Activated CD4-positive, alpha-beta T cell treated with anti-CD3 and anti-CD28 coated beads for 48 hours (primary cell): Measurements from ENCODE around the gene USB1.
"Not testable (repeated sequence)": the region's sequence is repeated elsewhere in the genome, so short reads cannot be mapped to it uniquely, and the experiment has no call there.

Experiments
- DNase-seq: peaks from one replicate; pipeline ENCODE4 v3.0.0-alpha.2; 2020

Gene USB1

DNA sequence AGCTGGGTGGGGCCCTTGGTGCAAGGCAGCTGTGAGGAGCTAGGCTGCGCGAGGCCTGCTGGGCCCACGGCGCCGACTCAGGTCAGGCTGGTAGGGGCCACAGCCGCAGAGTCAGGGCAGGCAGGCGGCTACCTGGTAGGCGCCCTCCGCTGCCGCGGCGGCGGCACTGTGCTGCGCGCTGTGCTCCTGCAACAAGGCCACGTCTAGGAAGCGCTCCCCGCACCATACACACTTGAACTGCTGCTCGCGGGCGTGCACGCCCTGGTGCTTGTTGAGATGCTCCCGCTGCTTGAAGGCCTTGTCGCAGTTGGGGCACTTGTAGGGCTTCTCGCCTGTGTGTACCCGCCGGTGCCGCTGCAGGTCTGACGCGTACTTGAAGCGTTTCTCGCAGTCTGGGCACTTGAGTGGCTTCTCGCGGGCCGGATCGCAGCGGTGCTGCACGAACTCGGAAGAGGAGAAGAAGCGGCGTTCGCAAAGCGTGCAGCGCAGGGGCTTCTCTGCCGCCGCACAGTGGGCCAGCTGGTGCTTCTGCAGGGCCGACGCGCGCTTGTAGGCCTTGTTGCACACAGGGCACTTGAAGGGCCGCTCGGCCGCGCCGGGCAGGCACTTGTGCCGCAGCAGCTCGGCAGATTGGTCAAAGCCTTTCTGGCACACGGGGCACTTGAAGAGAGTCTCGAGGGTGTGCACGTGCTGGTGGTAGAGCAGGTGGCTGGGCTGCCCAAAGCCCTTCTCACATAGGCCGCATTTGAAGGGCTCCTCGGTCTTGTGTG lies 4.6 kb upstream of the USB1 start:
- no peak for DNase-seq

DNA sequence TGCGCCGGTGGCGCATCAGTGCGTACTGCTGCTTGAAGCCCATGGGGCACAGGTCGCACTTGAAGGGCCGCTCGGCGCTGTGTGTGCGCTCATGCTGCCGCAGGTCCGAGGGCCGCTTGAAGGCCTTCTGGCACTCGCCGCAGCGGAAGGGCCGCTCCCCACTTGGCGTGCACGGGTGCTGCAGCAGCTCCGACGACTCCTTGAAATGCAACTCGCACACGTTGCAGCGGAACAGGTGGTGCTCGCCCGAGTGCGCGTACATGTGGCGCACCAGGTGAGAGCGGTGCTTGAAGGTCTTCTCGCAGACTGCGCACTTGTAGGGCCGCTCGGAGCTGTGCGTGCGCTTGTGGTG lies 4.1 kb upstream of the USB1 start:
- DNase-seq = no peak

DNA sequence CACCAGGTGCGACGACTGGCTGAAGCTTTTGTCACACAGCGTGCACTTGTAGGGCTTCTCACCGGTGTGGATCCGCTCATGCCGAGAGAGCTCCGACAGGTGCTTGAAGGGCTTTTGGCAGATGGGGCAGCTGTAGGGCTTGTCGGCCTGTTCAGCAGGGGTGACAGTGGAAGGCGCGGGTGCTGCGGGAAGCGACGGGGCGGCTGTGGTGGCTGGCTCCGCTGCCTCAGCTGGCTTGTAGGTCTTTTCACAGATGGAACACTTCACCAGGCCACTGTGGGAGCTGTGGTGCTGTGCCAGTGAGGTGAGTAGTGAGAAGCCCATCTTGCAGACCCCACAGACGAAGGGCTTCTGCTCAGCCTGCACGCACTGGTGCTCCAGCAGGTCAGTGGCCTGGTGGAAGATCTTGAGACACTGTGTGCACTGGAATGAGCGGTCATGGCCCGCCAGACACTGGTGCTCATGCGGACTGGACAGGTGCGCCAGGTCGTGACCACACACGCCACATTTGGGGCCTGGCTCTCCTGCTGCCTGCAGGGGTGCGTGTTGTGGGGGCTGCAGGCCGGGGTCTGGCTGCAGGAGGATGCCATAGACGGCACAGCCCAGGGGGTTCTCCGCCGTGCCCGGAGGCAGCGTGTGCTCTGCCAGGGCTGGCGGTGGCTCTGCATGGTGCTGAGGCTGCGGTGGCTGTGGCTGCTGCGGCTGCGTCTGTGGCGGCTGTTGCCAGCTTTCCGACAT lies 3.5 kb upstream of the USB1 start:
- no peak for DNase-seq

DNA sequence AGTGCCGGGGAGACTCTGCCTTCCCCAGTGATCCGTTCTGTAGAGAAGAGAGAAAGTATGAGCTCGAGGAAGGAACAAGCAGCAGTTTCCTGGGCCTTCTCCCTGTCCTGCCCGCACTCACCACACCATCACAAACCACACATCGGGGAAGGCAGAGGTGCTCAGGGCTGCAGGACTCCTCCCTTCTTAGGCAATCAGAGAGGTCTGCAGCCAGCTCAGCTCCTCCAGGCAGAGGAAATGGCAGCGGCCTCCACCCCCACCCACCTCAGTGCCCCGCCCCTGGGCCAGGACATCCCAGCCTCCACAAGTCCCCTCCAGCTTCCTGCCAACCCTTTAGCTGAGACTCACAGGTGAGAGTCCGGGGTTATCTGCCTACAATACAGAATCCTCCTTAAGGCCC lies 2.7 kb upstream of the USB1 start:
- peak; percentile 69 for DNase-seq

DNA sequence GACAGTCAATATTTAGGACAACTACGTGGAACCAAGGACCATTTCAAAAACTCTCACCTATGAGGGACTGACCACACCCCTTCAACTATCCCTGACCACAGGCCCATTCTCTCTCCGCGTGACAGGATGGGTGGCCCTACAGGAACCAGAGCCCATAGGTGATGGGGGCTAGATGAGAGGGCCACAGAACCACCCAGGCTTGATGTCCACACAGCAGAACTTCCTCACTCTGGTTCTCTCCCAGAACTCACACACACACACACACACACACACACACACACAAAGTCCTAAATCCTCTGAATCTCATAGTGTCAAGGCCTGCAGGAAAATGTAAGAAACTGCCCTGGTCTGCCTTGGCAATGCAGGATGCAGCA lies 2.2 kb upstream of the USB1 start:
- DNase-seq = no peak

DNA sequence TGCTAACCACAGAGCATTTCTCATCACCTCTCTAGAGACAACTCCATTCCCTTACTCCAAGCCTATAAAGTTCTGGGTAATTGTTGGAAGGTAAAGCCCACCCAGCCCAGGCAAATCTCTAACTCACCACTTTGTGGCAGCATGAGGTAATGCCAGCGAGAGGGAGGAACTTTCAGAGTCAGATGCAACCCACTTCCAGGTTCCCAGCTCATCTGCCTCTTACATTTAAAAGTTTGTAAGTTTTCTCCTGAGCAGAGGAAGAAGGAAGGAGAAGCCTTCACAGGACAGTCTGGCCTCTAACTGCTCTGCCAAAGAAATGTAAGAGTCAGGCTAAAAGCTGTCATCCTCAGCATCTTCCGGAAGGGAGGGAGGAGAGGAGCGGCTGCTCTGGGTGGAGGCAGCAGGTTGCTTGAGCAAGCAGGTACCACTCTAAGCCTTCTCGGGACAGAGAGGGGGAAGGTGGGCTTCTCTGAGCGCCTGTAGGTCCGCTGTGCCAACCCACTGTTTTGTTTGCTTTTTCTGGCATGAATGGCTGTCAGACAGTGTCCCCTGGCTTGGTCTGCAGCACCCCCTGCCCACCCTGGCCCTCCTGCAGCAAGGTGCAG lies 1.7 kb upstream of the USB1 start:
- peak; percentile 47 for DNase-seq

DNA sequence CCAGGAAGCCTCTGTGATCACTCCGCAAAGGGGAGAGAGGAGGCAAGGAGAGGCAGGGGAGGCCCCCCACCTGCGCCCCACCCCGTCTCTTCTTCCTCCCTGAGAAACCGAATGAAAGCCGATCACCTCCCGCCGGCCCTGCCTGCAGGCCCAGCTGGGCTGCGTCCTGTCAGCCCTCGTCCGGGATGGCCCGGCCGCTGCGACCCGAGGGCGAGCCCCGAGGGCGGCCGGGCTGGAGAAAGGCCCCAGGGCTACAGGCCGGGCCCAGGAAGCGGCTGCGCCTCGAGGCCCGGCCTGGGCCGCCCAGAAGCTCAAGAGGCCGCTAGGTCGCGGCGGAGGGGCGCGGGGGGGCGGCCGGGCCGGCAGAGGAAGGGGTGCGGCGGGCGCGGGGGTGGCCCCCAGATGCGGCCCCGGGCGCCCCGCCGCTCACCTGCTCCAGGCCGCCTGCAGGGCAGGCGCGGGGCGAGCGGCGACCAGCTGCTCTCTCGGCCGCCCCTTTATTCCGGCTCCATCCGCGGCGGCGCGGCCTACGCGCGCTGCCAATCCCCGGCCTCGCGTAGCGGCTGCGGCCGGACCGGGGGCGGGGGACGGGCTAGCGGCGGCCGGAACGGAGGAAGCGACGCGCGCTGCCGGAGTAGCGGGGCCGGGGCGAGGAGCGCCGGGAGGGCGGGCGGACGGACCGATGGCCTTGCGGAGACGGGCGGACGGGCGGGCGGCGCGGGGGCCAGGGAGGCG lies 1.1 kb upstream of the USB1 start, which contains the start of gene ZNF319:
TSS of gene ZNF319 (minus strand) at position 702 of the 735 bp plus-strand sequence. CDS start 2,407 bp downstream, outside the sequence.
- no peak for DNase-seq

DNA sequence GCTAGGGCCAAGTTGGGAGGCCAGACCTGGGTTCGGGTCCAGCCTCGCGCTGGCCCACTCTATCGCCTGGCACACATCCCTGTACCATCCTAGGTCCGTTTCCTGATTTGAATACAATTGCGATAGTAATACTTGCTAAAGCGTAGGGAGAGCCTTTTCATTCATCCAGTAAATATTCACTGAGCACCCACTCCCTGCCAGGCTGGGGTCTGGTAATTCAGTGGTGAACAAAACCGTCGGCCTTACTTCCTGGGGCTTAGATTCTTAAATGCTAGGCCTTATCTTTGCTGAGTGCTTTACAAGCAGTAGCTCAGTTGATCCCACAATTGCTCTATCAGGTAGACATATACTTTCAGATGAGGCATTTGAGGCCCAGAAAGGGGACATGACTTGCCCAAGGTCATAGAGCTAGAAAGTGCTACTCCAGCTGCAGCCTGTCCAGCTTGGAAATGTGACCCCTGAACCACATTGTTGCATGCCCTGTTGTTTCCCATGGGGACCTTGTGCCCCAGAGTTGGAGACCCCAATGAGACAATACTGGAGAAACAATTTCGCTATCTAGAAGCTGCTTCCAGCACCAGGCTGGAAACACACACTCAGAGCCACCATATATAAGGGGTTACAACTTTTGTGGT lies 691 bp downstream of the USB1 start:
- DNase-seq = no peak

DNA sequence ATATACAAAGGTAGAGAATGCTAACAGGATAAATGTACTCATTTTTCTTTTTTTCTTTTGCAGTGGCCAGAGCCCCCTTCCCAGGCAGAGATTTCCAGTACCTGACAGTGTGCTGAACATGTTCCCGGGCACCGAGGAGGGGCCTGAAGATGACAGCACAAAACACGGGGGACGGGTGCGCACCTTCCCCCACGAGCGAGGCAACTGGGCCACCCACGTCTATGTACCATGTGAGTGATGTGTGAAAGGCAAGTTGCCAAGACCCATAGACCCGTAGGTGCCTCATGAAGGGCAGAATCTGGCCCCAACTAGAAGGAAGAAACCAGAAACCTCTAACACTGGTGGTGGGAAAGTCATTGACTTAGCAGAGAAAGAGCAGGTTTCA lies 1.2 kb downstream of the USB1 start:
- DNase-seq = no peak

DNA sequence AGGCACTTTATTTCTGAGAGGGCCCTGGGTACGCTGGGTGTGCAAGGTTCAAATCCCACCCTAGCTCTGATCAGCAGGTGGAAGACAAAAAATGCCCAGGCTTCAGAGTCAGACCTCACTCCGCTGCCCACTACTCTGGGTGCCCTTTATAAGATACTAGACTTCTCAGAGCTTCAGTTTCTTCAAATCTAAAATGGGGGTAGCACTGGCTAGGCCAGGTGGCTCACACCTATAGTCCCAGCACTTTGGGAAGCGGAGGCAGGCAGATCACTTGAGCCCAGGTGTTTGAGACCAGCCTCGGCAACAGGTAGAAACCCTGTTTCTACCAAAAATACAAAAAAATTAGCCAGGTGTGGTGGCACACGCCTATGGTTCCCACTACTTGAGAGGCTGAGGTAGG lies 1.7 kb downstream of the USB1 start:
- DNase-seq = no peak

DNA sequence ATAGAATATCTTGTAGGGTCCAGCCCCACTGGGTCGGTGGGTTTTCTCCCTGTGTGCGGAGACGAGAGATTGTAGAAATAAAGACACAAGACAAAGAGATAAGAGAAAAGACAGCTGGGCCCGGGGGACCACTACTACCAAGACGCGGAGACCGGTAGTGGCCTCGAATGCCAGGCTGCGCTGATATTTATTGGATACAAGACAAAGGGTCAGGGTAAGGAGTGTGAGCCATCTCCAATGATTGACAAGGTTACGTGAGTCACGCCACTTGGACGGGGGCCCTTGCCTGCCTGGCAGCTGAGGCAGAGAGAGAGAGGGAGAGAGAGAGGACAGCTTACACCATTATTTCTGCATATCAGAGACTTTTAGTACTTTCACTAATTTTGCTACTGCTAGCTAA lies 3.5 kb downstream of the USB1 start:
- DNase-seq = not testable (repeated sequence)

DNA sequence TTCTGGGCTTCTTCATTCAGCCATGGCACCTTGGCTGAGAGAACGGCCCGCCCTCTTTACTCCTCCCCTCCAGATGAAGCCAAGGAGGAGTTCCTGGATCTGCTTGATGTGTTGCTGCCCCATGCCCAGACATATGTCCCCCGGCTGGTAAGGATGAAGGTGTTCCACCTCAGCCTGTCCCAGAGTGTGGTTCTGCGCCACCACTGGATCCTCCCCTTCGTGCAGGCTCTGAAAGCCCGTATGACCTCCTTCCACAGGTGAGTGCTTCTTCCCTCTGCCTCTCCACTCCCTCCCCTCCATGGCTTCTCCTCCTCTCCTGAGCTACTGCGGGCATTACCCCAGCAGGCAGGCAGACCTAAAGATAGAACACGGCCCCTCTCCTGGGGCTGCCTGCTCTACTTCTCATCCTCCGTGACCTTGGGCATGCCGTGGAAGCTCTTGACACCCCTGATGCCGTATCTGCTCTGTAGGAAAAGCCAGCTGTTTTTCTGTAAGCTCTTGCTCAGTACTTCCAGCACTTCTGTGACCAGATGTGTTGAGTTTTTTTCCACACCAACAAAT lies 8.7 kb downstream of the USB1 start:
- DNase-seq = no peak

DNA sequence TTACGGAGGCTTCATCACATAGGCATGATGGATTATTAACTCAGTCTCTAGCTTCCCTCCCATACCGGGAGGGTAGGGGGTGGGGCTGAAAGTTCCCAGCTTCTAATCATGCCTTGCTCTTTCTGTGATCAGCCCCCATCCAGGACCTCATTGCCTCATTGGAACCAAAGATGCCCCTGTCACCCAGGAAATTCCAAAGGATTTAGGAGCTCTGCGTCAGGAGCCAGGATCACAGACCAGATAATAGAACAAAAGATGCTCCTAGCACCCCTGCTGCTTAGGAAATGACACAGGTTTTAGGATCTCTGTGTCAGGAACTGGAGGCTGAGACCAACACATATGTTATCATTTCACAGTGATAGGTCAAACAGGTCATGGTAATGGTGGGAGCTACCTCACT lies 9.7 kb downstream of the USB1 start:
- DNase-seq = no peak

DNA sequence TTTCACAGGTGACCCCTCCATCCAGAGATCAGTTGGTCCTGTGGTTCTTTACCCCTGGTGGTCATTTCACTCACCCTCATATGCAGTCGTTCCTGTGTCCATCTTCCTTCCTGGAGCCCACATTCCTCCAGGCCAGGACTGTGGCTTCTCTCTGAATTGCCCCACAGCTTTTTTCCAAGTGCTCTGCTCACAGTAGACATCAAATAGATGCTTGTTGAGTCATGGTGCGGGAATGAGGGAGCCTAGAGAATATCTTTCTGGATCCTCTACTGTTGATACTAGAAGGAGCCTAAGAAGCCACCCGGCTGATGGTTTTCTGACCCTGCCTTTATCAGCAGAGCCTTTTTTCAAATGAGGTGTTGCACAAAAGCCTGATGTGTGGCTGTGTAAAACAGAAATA lies 10.4 kb downstream of the USB1 start:
- DNase-seq = no peak

DNA sequence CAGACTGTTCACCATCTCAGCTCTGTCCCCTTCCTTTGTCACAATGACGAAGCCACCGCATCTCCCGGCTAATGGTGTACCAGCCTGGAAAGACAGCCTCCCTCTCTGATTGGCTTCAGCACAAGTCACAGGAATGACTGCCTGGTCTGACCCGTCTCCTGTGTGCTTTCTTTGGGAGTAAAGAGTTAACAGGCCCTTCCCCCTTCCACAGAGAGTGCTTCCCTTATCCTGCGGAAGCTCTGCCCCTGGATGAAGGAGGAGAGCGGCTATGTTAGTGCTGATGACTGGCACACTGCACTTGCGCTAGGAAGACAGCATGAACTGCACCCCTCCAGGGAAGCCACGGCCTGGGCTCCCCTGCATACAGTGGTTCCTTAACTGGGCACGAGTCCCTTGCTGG lies 11.3 kb downstream of the USB1 start:
- DNase-seq = no peak

DNA sequence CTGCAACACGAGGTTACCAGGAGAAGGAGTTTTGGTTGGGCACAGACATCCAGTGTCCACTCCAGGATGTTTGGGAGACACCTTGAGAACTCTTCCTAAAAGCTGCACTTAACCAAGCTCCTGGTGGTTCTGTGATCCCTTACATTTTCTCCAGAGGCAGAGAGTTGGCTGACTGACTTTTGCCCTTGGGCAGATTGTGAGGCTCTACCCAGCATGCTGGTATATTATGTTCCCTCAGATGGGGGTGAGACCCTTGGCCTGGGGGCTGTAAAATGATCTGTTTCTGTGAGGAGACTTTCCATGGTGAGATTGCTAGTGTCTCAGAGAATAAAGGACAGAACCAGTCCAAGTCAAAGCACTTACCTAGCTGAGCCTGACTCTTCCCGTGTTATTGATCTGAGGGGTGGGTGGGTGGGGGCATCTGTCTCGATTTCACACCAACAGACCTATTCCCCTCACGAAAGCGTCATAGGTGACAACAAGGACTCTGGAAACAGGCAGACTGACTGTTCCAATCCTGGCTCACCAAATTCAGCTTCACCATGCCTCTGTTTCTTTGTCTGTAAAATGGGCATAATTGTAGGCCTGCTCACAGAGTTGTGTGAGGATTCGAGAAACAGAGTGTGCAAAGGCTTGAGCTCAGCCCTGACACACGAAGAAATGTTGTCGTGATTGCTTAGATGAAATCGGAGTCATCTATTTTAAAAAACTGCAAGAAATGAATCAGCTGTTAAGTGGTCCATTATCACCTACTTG lies 12.2 kb downstream of the USB1 start:
- no peak for DNase-seq

DNA sequence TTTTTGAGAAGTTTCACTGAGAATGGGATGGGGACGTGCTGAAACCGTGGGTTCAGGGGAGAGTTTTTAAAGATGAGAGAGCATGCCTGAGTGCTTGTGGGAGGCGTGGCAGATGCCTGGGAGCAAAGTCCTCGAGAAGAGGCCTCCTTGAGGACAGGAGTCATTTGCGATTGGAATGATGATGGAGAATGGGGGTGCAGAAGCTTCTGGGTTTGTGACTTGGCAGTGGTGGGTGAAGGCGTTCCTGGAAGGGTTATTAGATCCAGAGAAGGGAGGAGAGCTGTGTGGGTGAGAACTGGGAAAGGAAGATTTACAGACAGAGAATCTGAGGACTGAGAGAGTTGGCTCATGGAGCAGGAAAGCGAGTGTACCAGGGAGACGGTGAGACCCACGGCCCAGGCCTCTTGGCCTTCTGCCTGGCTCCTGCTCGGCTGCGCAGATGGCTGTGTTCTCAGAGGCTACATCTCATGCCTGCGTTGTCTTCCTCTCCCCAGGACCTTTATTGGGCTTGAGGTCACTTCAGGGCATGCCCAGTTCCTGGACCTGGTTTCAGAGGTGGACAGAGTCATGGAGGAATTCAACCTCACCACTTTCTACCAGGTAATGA lies 15.7 kb downstream of the USB1 start:
- DNase-seq = no peak

DNA sequence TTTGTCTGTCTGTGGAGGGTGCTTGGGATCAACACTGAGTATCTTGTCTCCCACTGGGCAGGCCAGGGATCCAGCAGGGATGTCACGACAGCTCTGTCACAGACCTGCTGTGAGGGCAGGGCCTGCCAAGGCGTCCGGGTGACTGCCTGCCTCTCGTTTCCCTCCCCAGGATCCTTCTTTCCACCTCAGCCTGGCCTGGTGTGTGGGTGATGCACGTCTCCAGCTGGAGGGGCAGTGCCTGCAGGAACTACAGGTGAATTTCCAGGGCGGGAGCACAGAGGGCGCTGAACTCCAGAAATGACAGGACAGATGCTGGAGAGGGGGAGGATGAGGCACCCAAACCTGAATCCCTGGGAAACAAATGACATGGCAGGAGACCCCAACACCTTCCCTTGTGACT lies 17.6 kb downstream of the USB1 start:
- no peak for DNase-seq

DNA sequence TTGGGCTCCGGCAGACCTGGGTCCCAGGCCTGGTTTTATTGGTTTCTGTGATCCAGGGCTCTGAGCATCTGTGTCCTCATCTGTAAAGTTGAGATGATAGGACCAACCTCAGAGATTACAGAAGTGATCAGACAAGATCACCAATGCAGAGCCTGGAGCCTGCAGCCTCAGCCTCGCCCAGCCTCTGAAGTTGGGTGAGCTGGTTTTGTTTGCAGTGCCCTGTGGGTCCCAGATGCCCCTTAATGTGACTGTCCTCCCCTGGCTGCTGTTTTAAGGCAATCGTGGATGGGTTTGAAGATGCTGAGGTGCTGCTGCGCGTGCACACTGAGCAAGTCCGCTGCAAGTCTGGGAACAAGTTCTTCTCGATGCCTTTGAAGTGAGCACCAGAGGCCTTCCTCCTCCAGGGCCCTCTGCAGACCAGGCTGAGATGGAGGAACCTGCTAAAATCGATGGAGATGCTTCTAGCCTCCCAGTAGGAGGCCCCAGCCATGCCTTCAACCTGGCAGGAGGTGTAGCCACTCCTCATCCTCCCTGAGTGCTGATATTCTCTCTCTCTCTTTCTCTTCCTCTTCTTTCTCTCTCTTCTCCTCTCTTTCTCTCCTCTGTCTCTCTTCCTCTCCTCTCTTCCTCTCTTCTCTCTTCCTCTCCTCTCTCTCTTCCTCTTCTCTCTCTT lies 18.8 kb downstream of the USB1 start:
- no peak for DNase-seq

DNA sequence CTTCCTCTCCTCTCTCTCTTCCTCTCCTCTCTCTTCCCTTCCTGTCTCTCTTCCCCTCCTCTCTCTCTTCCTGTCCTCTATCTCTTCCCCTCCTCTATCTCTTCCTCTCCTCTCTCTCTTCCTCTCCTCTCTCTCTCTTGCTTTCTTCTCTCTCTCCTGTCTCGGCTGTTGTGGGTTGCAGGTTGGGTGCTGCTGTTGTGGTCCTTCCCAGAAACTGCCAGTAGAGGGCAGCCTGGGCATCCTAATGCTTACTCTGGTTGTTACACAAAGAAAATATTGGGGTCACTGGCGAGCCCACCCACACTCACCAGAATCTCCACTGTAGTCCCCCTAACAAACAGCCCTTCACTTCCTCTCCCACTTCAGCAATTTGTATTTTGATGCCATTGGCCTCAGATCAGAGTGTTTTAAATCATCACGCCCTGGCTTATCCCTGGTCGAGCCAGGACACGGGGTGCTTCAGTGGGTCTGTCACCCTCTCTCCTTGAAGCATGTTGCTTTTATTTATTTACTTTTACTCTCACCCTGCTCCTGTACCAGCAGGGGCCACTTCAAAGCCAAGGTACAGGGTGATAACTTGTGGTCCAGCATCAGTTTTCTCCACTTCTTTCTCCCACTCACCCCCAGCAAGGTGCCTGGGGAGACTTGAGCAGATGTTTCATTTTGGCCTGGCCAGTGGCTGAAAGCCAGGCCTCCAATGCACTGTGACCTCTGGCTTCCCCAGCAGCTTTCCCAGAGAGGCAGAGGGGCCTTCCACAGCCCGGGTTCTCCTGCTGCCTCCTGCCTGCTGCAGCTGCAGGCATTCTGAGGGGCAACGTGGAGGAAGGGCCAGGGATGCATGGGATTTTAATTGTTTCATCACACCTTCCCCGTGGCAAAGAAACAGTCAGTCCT lies 19.7 kb downstream of the USB1 start:
- DNase-seq = peak; percentile 72
